Fibroblast of skin of right quadriceps (primary cell): ENCODE results near the gene DSPP.
A peak's percentile ranks its signal among the peaks of the same experiment; 100 is the strongest.
"Not testable (repeated sequence)": the region's sequence is repeated elsewhere in the genome, so short reads cannot be mapped to it uniquely, and the experiment has no call there.

Experiments used
- DNase-seq: peaks from one replicate; pipeline ENCODE4 v3.0.0-alpha.2; 2013

DSPP gene

DNA sequence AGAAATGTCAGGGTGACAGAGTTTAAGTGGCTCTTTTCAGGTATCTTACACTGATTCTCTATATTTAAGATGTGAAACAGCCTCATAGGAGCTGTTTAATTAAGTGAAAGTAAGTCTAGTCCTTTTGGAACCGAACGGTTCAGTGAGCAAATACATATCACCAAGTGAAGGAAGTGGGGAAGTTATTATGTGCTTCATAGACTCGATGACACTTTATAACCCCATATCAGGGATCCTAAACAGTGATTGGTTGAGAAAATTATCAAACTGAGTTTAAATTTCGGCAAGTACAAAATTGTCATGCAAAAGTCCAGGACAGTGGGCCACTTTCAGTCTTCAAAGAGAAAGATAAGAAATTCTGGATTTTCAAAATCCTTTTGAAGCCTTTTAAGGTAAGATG, at the start of gene DSPP:
Gene DSPP (plus strand): TSS at position 301 of the 400 bp plus-strand sequence. CDS start 2,380 bp downstream, outside the sequence.
- no peak for DNase-seq

- DNase-seq = no peak
Measured at GRCh38 chr4:87559090-87559837, 49.1 kb upstream of the DSPP start.

DNA sequence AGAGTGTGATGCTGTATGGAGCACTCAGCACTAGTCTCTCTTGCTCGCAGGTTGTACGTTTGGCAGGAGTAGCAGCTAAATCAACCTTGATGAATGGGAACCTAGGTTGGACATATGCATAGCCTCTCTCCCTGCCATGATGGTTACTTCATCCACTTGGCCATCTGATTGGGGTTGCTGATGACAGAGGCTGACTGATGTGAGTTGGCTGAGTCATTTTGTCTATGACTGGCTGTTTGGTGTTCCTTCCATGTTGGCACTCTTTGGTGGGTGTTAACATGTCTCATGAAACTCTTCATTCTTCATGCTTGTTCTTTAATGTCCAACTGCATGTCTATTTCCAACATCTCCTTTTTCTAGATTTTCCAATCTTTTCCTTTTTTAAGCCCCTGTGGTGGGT, 47.5 kb upstream of the DSPP start:
- DNase-seq = no peak

- DNase-seq = no peak
Measured at GRCh38 chr4:87565746-87566145, 42.6 kb upstream of the DSPP start.

- DNase-seq = no peak
Measured at GRCh38 chr4:87566276-87566675, 42.1 kb upstream of the DSPP start.

- DNase-seq = no peak
Measured at GRCh38 chr4:87567191-87567590, 41.1 kb upstream of the DSPP start.

- DNase-seq = no peak
Measured at GRCh38 chr4:87570290-87570805, 38.0 kb upstream of the DSPP start.

GRCh38 chr4:87574376-87574775, 34.0 kb upstream of the DSPP start:
- DNase-seq = not testable (repeated sequence)

GRCh38 chr4:87574996-87575395, 33.3 kb upstream of the DSPP start:
- no peak for DNase-seq

DNA sequence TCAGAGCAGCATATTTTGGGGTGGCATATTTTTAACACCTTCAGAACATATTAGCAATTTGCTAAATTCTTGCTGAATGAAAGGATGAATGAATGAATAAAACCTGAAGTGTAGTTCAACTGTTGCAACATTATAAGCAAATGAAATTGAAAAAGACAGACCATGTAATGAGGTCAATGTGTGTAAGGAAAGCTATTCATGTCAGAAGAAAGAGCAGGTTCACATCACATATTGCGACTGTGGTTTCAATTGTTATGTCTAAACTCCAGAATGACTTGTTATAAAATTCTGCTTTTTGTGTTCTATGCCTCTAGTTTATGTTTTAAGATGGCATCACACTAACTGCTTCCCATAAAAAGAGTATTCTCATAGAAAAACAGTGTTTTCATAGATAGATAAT, 32.9 kb upstream of the DSPP start:
- DNase-seq = no peak

DNA sequence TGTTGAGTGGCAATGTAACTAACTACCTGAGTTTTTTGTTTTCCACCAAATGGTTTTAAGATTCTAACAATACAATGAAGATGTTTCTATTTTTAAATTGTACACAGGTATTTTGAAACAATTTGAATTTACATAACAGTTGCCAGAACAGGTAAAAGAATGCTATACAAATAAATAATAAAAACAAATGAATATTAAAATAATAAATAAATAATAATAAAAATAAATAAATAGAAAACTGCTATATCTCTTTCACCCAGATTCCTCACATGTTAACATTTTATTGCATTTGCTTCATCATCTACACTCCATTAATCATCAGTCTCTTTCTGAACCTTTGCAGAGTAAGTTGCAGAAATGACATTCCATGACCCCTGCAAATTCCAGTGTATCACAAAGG, 32.3 kb upstream of the DSPP start:
- no peak for DNase-seq

GRCh38 chr4:87579478-87579877, 28.9 kb upstream of the DSPP start:
- no peak for DNase-seq

DNA sequence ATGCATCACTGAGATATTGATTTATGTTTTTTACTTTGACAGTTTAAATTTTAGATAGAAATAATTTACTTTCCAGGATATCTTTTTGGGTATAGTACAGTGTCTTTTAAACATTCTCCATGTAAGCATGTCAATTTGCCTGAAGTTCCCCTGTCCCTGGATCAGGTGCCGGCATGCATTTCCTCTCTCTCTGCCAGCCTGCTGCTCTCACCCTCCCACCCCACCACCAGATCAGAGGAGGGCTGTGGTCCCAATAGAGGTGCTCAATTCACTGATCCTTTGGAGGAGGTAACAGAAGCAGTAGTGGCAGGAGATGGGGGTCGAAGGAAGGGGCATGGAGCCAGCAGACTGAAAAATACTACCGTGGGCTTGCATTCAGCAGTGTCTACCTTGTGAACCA, 28.3 kb upstream of the DSPP start:
- DNase-seq = no peak

GRCh38 chr4:87584222-87584908, 24.0 kb upstream of the DSPP start:
- DNase-seq = no peak

GRCh38 chr4:87589531-87589930, 18.8 kb upstream of the DSPP start:
- peak; percentile 90 for DNase-seq

- no peak for DNase-seq
Measured at GRCh38 chr4:87592124-87592523, 16.2 kb upstream of the DSPP start.

GRCh38 chr4:87601361-87601760, 7.0 kb upstream of the DSPP start:
- DNase-seq = no peak

DNA sequence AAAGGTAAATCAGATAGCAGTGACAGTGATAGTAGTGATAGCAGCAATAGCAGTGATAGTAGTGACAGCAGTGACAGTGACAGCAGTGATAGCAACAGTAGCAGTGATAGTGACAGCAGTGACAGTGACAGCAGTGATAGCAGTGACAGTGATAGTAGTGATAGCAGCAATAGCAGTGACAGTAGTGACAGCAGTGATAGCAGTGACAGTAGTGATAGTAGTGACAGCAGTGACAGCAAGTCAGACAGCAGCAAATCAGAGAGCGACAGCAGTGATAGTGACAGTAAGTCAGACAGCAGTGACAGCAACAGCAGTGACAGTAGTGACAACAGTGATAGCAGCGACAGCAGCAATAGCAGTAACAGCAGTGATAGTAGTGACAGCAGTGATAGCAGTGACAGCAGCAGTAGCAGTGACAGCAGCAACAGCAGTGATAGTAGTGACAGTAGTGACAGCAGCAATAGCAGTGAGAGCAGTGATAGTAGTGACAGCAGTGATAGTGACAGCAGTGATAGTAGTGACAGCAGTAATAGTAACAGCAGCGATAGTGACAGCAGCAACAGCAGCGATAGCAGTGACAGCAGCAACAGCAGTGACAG, 6.1 kb downstream of the DSPP start:
- DNase-seq = no peak

DNA sequence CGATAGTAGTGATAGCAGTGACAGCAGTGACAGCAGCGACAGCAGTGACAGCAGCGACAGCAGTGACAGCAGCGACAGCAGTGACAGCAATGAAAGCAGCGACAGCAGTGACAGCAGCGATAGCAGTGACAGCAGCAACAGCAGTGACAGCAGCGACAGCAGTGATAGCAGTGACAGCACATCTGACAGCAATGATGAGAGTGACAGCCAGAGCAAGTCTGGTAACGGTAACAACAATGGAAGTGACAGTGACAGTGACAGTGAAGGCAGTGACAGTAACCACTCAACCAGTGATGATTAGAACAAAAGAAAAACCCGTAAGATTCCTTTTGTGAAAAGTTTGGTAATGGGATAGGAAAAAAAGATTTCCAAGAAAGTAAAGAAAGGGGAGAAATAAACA, 7.9 kb downstream of the DSPP start:
- no peak for DNase-seq

DNA sequence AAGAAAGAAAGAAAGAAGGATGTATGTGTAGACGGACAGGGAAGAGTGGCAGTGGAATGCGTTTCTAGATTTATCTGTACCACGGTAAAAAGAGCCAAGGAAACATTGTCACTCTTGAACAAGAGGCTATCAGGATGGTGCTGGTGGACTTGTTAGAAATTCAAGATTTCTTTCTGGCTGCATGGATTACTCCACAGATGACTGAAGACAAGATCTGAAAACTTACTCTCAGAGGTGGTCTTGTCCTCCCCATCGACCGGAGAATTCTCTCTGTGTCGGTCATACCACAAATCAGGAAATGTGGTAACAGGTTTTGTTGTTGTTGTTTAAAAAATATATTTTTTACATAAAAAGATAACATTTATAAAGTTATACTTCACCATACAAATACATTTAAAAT, 11.8 kb downstream of the DSPP start:
- no peak for DNase-seq

DNA sequence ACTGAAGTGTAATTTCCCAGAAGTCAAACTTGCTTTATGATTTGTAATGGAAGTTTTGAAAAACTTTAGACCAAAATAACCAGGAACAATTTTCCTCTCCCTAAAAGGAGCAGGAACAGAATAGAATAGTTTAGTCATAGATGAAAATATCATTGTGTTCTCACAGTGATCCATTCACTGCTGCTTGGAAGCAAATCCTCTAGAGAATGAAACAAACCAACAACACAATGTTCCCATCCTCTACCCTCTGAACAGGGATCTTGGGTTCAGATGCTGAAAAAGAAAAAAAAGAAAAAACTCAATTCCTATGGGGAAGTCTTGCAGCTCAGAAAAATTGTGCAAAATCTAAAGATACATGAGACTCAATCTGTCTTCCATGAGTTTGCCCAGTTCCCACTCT, 12.2 kb downstream of the DSPP start:
- no peak for DNase-seq

DNA sequence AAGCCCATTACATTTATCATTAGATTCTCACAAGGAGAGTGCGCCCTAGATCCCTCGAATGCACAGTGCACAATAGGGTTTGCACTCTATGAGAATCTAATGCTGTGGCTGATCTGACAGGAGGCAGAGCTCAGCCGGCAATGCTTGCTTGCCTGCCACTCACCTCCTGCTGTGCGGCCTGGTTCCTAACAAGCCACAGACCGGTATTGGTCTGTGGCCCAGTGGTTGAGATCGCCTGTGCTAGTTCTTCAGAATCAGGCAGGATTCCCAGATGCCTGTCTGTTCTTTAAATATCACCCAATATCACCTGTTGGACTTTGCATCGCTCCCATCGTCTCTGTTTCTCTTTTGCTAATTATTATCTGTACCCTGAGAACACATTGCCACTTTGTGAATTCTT, 14.0 kb downstream of the DSPP start:
- no peak for DNase-seq

GRCh38 chr4:87624698-87625097, 16.4 kb downstream of the DSPP start:
- DNase-seq = no peak

DNA sequence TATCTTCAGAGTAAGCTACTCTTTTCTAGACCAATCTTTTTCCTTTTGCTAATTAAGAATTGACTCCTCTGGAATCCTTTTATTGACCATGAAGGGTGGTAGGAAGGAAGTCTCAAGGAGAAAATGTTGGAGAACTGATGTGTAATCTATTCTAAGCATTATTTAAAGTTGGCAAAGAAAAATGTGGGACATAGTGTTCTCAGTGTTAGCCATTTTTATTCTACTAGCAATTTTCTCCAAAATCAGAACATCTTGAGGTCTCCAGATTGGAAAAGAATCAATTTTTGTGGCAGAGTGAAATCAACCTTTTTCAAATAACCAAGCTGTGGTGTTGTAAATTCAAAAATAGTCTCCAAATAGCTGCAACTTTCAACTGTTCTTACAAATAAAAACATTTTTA, 23.3 kb downstream of the DSPP start:
- no peak for DNase-seq
